ENCODE results near the gene TRIM50.
"Not testable (repeated sequence)": the region's sequence is repeated elsewhere in the genome, so short reads cannot be mapped to it uniquely, and the experiment has no call there.

The TRIM50 gene

GRCh38 chr7:73307436-73307835 lies 20.4 kb downstream of the TRIM50 start:
- no peak for TF ChIP-seq CTCF (IDR thresholded peaks at IDR 0.05; ENCODE audit: borderline replicate concordance, insufficient read depth, low read depth, low read length)
- H3K4me3 ChIP-seq (ENCODE audit: low read depth, low read length), result peak overlapping the region; percentile 78

- H3K4me3 ChIP-seq (ENCODE audit: low read depth, low read length), result not testable (repeated sequence)
Measured at GRCh38 chr7:73304612-73305387, 23.1 kb downstream of the TRIM50 start.

- H3K4me3 ChIP-seq (ENCODE audit: low read depth, low read length), result no peak overlapping the region
Measured at GRCh38 chr7:73304071-73304470, 23.8 kb downstream of the TRIM50 start.

GRCh38 chr7:73303546-73303945 lies 24.3 kb downstream of the TRIM50 start:
- TF ChIP-seq CTCF (IDR thresholded peaks at IDR 0.05; ENCODE audit: borderline replicate concordance, insufficient read depth, low read depth, low read length), result no peak

More at GRCh38 chr7:73304071-73304470, 23.8 kb downstream of the TRIM50 start:
- TF ChIP-seq CTCF (IDR thresholded peaks at IDR 0.05; ENCODE audit: borderline replicate concordance, insufficient read depth, low read depth, low read length), result no peak

GRCh38 chr7:73302846-73303245 lies 25.0 kb downstream of the TRIM50 start:
- not testable (repeated sequence) for H3K4me3 ChIP-seq (ENCODE audit: low read depth, low read length)

More at GRCh38 chr7:73303546-73303945, 24.3 kb downstream of the TRIM50 start:
- no peak overlapping the region for H3K4me3 ChIP-seq (ENCODE audit: low read depth, low read length)

GRCh38 chr7:73301108-73301507 lies 26.8 kb downstream of the TRIM50 start:
- not testable (repeated sequence) for H3K4me3 ChIP-seq (ENCODE audit: low read depth, low read length)

- not testable (repeated sequence) for H3K4me3 ChIP-seq (ENCODE audit: low read depth, low read length)
Measured at GRCh38 chr7:73299812-73300211, 28.1 kb downstream of the TRIM50 start.

- not testable (repeated sequence) for H3K4me3 ChIP-seq (ENCODE audit: low read depth, low read length)
Measured at GRCh38 chr7:73297706-73298105, 30.2 kb downstream of the TRIM50 start.

- H3K4me3 ChIP-seq (ENCODE audit: low read depth, low read length), result not testable (repeated sequence)
Measured at GRCh38 chr7:73297235-73297634, 30.6 kb downstream of the TRIM50 start.

- not testable (repeated sequence) for H3K4me3 ChIP-seq (ENCODE audit: low read depth, low read length)
Measured at GRCh38 chr7:73277210-73277609, 50.7 kb downstream of the TRIM50 start.

- H3K4me3 ChIP-seq (ENCODE audit: low read depth, low read length), result not testable (repeated sequence)
Measured at GRCh38 chr7:73267813-73268212, 60.1 kb downstream of the TRIM50 start.

- H3K4me3 ChIP-seq (ENCODE audit: low read depth, low read length), result not testable (repeated sequence)
Measured at GRCh38 chr7:73266719-73267368, 61.0 kb downstream of the TRIM50 start.
